Transverse colon (tissue), 4 donors: ENCODE measurements around the gene LCE1B.

Source experiments
- EP300 ChIP-seq: sonication (generic); formaldehyde crosslinking; IDR thresholded peaks from one replicate; pipeline ENCODE4 v1.6.1; 2017; ENCODE audit warnings: antibody characterized with exemption, low read depth
- POLR2A ChIP-seq: fragments of 450-650 bp; IDR thresholded peaks from one replicate; pipeline ENCODE4 v1.6.1; 2016; ENCODE audit warnings: antibody characterized with exemption, mild to moderate bottlenecking, moderate library complexity
- POLR2AphosphoS5 ChIP-seq, 3 donors: sonication (generic); formaldehyde crosslinking; IDR thresholded peaks; one replicate each; pipeline ENCODE4 v1.6.1; 2016; ENCODE audit warnings: antibody characterized with exemption in 3 of 3
- TF ChIP-seq, protein P1 (sequence below), 5 experiments: fragments of 200-600 bp in 3 of 5; fragments of 450-650 bp in 2 of 5; sonication (generic) in 3 of 5; IDR thresholded peaks; 1 replicate in 2 of 5; 2 replicates in 3 of 5; pipeline ENCODE4 v1.5.1; 2016 to 2017; ENCODE audit warnings: antibody characterized with exemption in 5 of 5, inconsistent platforms in 3 of 5, mild to moderate bottlenecking in 2 of 5, moderate library complexity in 1 of 5

DNA sequence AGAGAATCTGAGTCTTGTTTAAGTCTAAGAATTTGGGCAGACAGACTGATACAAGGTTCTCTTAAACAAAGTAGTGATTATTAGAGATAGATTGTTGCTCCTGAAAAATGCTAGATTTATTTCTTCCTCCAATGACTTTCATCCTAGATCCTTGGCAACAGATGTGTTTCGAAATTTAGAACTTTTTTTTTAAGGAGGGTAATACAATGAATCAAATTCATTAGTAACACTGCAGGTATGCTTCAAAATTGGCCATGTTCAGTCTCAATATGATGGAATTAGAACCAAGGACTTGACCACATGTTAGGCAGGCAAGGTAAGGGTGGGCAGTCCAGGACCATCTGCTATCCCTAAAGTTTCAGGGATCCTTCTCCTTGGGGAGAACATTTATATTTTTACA, 41.4 kb upstream of the LCE1B start:
- TF ChIP-seq, protein P1, sequence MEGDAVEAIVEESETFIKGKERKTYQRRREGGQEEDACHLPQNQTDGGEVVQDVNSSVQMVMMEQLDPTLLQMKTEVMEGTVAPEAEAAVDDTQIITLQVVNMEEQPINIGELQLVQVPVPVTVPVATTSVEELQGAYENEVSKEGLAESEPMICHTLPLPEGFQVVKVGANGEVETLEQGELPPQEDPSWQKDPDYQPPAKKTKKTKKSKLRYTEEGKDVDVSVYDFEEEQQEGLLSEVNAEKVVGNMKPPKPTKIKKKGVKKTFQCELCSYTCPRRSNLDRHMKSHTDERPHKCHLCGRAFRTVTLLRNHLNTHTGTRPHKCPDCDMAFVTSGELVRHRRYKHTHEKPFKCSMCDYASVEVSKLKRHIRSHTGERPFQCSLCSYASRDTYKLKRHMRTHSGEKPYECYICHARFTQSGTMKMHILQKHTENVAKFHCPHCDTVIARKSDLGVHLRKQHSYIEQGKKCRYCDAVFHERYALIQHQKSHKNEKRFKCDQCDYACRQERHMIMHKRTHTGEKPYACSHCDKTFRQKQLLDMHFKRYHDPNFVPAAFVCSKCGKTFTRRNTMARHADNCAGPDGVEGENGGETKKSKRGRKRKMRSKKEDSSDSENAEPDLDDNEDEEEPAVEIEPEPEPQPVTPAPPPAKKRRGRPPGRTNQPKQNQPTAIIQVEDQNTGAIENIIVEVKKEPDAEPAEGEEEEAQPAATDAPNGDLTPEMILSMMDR (IDR thresholded peaks at IDR 0.05): no peak
- TF ChIP-seq EP300: no peak
- TF ChIP-seq POLR2A: no peak
- TF ChIP-seq POLR2AphosphoS5 (IDR thresholded peaks at IDR 0.05): no peak
